Mesodermal cell (in vitro differentiated cells): ENCODE measurements around the gene ANTXR1.
A peak's percentile ranks its signal among the peaks of the same experiment; 100 is the strongest.

ENCODE experiments used
- H3K27ac ChIP-seq: 2 replicates; pipeline ENCODE4 v1.7.0; 2013; ENCODE audit warnings: mild to moderate bottlenecking, low read depth, low read length, moderate library complexity; ENCODE audit not compliant: severe bottlenecking
- H3K36me3 ChIP-seq: 2 replicates; pipeline ENCODE4 v1.7.1; 2013; ENCODE audit warnings: mild to moderate bottlenecking, low read length, moderate library complexity; ENCODE audit not compliant: control insufficient read depth, insufficient read depth
- H3K4me1 ChIP-seq: one replicate; pipeline ENCODE4 v1.7.1; 2013; ENCODE audit warnings: mild to moderate bottlenecking, low read length; ENCODE audit not compliant: insufficient read depth, control insufficient read depth, poor library complexity, severe bottlenecking
- H3K4me3 ChIP-seq: 2 replicates; pipeline ENCODE4 v1.7.0; 2013; ENCODE audit warnings: low read length, control low read depth, mild to moderate bottlenecking; ENCODE audit not compliant: insufficient read depth, poor library complexity, severe bottlenecking; ENCODE audit errors: extremely low read depth
- H3K9me3 ChIP-seq: 2 replicates; pipeline ENCODE4 v1.7.1; 2013; ENCODE audit warnings: mild to moderate bottlenecking, low read length, moderate library complexity; ENCODE audit not compliant: control insufficient read depth
- WGBS, 2 experiments: methylation state at CpG; one replicate each; pipeline ENCODE4 v1.1.5; 2013; ENCODE audit warnings: missing lambda C conversion rate in 2 of 2; ENCODE audit not compliant: insufficient coverage in 2 of 2; 5-methylcytosine and 5-hydroxymethylcytosine counted together

ANTXR1 gene

GRCh38 chr2:69297216-69297615 is 284.2 kb downstream of the ANTXR1 start:
- 98 to 100% methylated on average over 8 to 12 of the region's 12 CpGs for WGBS, 2 experiments
- Histone ChIP-seq H3K36me3 (no peaks in the 10 kb centered on the region), H3K4me3 (no peak overlapping the region), H3K4me1 (peaks cover 33% of the 10 kb centered on the region), H3K27ac (no peak overlapping the region), H3K9me3 (no peaks in the 10 kb centered on the region)

DNA sequence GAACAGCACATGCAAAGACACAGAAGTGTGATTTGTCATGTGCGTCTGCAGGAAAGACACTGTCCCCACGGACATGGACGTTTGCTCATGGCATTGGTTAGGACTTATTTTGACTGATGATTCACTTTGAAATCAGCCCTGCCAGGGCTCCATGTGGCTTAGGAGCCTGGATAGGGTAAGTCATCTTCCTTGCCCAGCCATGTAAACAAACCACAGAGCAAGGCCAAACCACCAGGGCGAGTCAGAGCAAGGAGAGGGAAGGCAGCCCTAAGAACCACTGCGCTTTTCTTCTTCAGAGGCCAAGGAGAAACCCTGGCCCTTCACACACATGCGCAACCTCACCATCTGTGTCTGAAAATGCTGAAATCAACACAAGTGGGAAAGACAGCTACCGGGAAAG is 285.3 kb downstream of the ANTXR1 start:
- Histone ChIP-seq H3K4me3 (no peak overlapping the region), H3K27ac (peak overlapping the region; percentile 49), H3K9me3 (no peaks in the 10 kb centered on the region), H3K4me1 (peaks cover 33% of the 10 kb centered on the region), H3K36me3 (no peaks in the 10 kb centered on the region)
- WGBS, 2 experiments: 76 to 93% methylated on average over 3 to 7 of the region's 7 CpGs

DNA sequence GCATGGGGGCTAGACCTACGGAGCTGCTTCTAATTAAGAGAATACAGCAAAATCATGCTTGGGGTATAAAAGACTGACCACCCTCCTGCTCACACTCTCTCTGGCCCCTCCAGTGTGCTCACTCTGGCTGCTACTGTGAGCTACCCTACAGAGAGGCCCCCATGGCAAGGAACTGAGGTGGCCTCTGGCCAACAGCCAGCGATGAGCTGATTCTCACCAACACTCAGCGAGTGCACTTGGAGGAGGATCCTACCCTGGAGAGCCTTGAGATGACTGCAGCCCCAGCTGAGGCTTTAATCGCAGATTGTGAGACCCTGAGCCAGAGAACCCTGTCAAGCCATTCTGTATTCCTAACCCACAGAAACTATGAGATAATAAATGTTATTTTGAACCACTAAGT is 285.9 kb downstream of the ANTXR1 start:
- Histone ChIP-seq H3K27ac (peak overlapping the region; percentile 49), H3K4me3 (no peak overlapping the region), H3K4me1 (peaks cover 33% of the 10 kb centered on the region), H3K36me3 (no peaks in the 10 kb centered on the region), H3K9me3 (peaks cover 2% of the 10 kb centered on the region)
- 79 to 97% methylated on average over 3 of the region's 4 CpGs for WGBS, 2 experiments
